Activated T-cell treated with anti-CD3 and anti-CD28 coated beads for 24 hours (primary cell): Measurements from ENCODE around the gene DVL1.

Experiments used
- DNase-seq: peaks from one replicate; pipeline ENCODE4 v3.0.0-alpha.2; 2020; ENCODE audit warnings: low read depth

DVL1 gene

GRCh38 chr1:1309251-1310108, 39.7 kb downstream of the DVL1 start:
- DNase-seq = no peak

GRCh38 chr1:1308756-1309250, 40.4 kb downstream of the DVL1 start:
- DNase-seq = no peak

- DNase-seq = peak; percentile 83
Measured at GRCh38 chr1:1307923-1308755, 41.1 kb downstream of the DVL1 start, which contains the start of the genes ACAP3 and PUSL1. TSS of gene ACAP3 (minus strand) at chr1:1307930. CDS start at chr1:1307815, 115 bp downstream. TSS of gene PUSL1 (plus strand) at chr1:1308597. CDS start at chr1:1308644, 47 bp downstream.

DNA sequence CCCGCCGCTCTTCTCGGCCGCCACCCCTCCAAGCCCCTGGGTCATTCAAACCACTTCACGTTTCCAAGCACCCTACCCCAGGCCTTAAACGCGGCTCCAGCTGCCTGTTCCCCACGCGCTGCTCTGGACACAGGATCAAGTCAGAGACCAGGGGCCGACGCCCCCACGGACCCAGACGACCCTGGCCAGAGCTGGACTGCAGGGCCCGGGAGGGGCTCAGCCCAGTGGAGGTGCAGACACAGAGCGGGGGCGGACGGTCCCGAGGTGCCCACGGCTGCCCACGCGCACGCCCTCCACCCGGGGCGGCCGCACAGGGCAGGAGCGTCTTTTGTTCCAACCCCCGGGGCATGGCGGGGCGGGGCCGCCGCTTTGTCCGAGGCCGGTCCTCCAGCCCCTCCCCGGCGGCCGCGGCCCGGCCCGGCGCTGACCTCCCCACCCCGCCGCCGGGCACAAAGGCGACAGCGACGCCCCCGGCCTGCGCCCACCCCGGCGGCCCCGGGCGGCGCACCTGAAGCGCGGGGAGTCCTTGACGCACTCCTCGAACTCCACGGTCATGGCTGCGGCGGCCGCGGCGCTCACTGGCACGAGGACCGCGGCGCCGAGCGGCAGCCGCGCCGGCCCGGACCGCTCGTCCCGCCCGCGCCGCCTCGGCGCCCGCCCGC, 41.8 kb downstream of the DVL1 start:
- no peak for DNase-seq

DNA sequence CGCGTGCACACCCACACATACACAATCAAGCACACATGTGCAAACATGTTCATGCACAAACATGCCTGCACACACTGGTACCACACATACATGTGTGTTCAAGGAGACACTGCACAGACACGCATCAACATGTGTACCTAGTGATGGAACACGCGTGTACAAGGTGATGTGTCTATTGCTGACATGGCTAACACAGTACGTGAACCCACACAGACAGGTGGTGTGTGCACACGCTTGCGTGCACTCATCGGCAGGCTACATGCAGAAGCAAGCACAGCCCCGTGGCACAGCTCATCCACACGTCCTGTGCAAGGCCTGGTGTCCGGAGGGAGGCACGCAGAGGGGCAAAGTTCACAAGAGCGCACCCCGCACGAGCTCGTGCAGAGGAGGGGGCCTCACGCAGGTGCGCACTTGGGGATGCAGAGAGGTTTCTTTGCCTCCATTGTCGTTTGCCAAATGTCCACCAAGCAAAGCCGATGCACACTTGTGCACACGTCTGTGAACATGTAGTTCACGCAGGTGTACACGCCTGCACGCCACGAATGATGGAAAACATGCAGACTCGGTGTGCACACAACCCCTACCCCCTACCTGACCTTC, 42.5 kb downstream of the DVL1 start:
- DNase-seq = no peak

DNA sequence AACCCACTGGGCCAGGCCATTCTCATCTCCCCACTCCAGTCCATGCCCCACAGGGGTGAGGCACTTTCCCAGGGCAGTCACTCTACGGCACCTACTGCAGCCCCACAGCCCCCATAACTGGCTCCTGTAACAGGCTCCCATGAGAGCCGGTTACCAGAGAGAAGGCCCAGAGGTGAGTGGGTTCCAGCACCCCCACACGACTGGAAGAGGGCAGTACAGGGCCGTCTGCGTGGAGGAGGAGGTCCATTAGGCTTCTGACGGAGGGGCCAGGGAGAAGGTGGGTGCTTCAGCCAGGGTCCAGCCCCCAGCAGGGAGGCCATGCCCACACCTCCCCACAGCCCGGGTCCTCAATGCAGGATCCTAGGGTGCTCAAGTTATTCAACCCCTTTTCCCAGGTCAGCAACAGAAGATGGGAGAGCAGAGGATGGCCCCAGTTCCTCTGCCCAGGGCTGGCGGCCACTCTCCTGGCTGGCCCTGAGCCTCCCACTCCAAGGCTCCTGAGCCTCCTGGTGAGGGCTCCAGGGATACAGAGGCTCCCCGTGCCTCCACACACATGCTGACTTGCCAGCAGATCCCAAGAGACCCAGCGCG, 43.1 kb downstream of the DVL1 start:
- DNase-seq = no peak

DNA sequence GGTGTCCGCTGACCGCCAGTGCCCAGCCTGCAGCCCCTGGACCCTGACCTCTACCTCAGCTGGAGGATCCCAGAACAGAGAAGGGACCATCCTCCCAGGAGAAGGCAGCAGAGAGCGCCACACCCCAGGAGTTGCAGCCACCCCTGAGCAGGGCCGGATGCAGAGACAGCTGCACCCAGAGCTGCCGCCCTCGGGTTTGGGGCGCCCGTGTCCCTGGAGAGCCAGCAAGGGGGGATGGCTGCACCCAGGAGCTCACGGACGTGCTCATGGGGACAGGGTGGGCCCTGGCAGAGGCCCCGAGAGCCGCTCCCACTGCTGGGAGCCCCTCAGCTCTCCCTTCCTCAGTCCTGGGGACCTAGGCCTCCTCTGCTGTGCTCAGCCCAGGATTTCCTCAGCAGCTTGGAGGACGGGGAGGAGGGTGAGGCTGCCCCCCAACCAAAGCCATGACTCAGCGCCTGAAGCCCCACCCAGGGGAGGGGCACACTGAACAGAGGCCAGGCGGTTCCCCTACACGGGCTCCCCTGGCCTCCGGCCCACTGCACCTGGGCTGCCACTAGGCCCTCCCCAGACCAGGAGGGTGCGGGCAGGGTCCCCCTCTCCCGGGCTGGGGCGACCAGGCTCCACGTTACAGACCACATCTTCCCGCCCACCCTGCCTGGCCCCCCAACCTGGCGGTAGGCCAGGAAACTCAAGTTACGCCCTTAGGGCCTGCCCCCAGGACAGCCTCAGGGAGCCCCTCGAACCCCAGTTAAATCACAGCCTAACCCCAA, 43.7 kb downstream of the DVL1 start:
- peak; percentile 56 for DNase-seq

DNA sequence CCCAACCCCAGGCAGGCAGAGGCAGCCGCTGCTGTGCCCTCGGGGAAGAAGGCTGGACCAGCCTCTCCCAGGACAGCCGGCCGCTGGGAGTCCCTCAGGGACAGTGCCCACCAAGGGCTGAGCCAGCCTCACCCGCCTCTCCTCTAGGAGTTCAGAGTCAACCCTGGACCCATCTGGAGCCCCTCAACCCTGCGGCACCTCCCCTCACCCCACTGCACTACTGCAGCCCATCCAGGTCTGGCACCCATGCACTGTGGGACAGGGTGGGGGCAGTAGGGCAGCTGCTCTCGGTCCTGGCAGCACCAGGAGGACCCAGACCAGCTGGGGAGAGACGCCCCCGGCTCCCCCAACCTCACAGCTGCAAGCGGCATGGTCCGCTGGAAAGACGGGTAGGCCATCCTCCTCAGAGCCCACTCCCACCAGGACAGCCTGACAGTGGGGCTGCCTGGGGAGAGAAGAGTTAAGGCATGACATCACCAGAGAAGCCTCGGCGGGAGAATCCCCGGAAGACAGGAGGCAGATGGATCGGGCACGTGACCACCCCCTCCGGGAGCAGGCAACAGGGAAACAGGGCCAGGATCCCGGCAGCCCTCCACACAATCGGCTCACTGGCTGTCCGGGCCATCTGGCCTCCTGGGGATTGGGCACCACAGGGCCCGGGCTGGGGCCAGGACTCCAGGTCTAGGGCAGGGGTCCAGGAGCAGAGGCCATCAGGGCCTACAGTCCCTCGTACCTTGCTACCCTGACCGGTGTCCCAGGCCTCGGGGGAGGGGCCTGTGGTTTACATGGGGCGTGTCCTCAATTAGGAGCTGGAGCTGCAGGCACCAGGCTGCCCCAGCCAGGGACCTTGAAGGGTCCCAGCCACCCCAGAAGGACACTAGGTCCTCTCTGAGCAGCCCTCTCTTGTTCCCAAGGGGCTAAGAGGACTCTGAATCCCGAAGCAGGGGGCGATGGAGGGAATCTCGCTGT, 44.6 kb downstream of the DVL1 start:
- no peak for DNase-seq

DNA sequence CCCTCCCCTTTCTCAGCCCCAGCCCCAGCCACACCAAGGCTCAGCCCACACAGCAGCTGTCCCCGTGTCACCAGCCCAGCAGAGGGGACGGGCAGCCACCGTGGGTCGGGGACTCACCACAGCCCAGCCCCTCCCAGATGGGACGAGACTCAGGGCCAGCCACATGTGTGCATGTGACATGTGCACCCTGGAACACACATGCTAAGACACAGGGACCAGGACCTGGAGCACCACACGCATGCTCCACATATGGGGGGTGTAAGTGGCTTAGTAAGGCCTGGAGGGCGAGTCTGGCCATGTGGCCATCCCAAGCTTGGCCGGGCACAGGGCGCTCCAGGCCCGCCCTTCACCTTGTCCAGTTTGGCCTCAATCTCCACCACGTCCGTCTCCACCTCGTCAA, 45.5 kb downstream of the DVL1 start:
- DNase-seq = no peak

DNA sequence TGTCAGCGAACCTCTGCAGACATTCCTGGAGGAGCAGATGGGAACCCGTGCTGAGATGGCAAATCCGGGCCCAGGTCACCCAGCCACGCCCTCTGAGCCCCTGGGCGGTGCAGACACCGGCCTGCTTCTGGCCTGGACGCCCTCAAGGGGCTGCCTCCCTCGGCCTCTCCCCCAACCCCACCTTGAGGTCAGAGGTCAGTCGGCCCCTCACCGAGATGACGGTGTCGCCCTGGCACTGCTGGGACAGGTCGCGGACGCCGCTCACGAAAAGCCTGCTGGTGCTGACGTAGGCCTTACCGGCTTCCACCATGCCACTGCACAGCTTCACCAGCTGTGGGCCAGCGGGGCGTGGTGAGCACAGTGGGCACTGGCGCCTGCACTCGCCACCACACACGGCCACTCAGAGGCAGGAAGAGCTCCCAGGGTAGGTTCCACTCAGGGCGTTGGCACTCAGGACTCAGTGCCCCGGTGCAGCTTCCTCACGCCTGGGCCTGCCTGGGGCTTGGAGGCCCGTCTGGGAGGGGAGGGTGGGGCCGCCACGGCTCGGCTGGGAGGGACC, 46.2 kb downstream of the DVL1 start:
- DNase-seq = no peak

DNA sequence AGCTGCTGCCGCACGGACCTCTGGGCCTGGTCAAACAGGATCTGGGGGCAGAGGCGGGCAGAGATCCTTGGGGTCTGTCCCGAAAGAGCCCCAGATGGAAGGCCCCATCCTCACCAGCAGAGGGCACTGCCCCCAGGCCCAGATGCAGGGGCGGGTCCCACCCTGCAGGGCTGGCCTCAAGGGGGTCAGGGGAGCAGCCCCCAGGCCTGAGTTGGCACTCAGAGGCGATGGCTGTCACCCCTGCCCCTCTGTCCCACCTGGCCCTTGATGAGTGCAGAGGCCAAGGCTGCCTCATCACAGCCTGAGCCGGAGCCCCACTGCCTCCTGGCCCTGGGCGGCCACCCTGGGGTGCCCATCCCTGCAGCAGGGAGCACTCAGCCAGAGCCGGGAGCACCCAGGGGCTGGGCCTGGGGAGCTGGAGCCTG, 47.2 kb downstream of the DVL1 start:
- no peak for DNase-seq

GRCh38 chr1:1300352-1300739, 48.9 kb downstream of the DVL1 start:
- DNase-seq = no peak

DNA sequence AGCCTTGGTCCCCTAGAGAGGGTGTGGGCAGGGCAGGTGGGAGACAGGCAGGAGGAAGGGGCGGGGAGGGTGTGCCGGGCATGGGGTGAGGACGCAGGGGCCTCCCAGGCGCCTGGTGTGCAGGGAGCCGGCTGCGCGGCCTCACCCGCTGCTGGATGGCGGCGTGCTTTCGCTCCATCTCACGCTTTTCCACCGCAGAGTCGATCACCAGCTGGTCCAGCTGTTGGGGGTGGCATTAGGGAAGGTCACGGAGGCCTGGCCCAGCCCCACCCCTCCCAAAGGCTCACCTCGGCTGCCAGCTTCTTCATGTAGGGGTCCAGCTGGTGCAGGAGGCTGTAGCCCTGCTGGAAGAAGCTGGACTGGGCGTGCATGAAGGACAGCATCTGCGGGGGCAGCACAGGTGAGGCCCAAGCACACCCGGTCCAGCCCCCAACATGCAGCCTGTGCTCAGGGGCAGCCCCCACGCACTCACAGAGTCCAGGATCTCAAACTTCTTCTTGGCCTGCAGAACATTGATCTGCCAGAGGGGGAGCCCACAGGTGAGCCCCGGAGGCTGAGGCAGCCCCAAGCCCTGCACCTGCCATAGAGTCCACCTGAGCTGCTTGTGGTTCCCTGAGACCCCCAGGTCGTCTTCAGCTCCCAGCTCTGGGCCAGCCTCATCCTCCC, 49.4 kb downstream of the DVL1 start:
- DNase-seq = no peak

GRCh38 chr1:1298861-1299685, 50.1 kb downstream of the DVL1 start:
- no peak for DNase-seq

- no peak for DNase-seq
Measured at GRCh38 chr1:1297802-1298424, 51.3 kb downstream of the DVL1 start.

GRCh38 chr1:1296070-1297061, 52.9 kb downstream of the DVL1 start:
- no peak for DNase-seq
